GM18907 (cell line): Measurements from ENCODE around the gene PMCH.
"Not testable (repeated sequence)": the region's sequence is repeated elsewhere in the genome, so short reads cannot be mapped to it uniquely, and the experiment has no call there.

ENCODE experiments used
- ATAC-seq: cut with Tn5 transposase; IDR thresholded peaks from one replicate; pipeline ENCODE4 v1.9.1; 2021; ENCODE audit warnings: mild to moderate bottlenecking, moderate library complexity; ENCODE audit not compliant: unreplicated experiment

The PMCH gene

GRCh38 chr12:102197789-102198188 is at the start of gene PMCH:
Gene PMCH, minus strand, starts transcription at chr12:102197833. Its CDS starts 63 bp downstream, at chr12:102197770.
- peak; percentile 49 for ATAC-seq

GRCh38 chr12:102240859-102241258 is 43.2 kb upstream of the PMCH start:
- ATAC-seq = not testable (repeated sequence)

- no peak for ATAC-seq
Measured at GRCh38 chr12:102234599-102234998, 37.0 kb upstream of the PMCH start.

GRCh38 chr12:102232446-102232845 is 34.8 kb upstream of the PMCH start:
- ATAC-seq = no peak

- no peak for ATAC-seq
Measured at GRCh38 chr12:102232036-102232435, 34.4 kb upstream of the PMCH start.

GRCh38 chr12:102227954-102228353 is 30.3 kb upstream of the PMCH start:
- no peak for ATAC-seq

GRCh38 chr12:102220736-102221135 is 23.1 kb upstream of the PMCH start:
- ATAC-seq = no peak

- ATAC-seq = no peak
Measured at GRCh38 chr12:102215992-102216691, 18.5 kb upstream of the PMCH start.

GRCh38 chr12:102204025-102204424 is 6.4 kb upstream of the PMCH start:
- ATAC-seq = no peak

- no peak for ATAC-seq
Measured at GRCh38 chr12:102202556-102202955, 4.9 kb upstream of the PMCH start.

GRCh38 chr12:102201436-102202061 is 3.9 kb upstream of the PMCH start:
- no peak for ATAC-seq

GRCh38 chr12:102195826-102196225 is 1.8 kb downstream of the PMCH start:
- no peak for ATAC-seq

- ATAC-seq = no peak
Measured at GRCh38 chr12:102182635-102183034, 15.0 kb downstream of the PMCH start.

- ATAC-seq = no peak
Measured at GRCh38 chr12:102174761-102175160, 22.9 kb downstream of the PMCH start.

GRCh38 chr12:102174117-102174516 is 23.5 kb downstream of the PMCH start:
- ATAC-seq = no peak

GRCh38 chr12:102172436-102172835 is 25.2 kb downstream of the PMCH start:
- no peak for ATAC-seq

GRCh38 chr12:102171951-102172350 is 25.7 kb downstream of the PMCH start:
- no peak for ATAC-seq

GRCh38 chr12:102169922-102170621 is 27.6 kb downstream of the PMCH start:
- no peak for ATAC-seq

GRCh38 chr12:102167821-102168604 is 29.6 kb downstream of the PMCH start:
- peak; percentile 68 for ATAC-seq

- no peak for ATAC-seq
Measured at GRCh38 chr12:102163383-102163782, 34.2 kb downstream of the PMCH start.

- ATAC-seq = not testable (repeated sequence)
Measured at GRCh38 chr12:102155206-102155605, 42.4 kb downstream of the PMCH start.
